ENCODE measurements around the gene UMODL1. TPM values are rescaled to one million over a fixed set of nuclear protein-coding genes. Genes with fewer than 3 reads are reported as not detected.

The UMODL1 gene
- total and polyA plus RNA-seq, 10 of the 15 experiments (the other 5 are each of a cell fraction or from before 2014, with no cell fraction given): 0.01 to 0.11 (median 0.03) TPM; not detected in 5

GRCh38 chr21:42061195-42061985, 9.7 kb upstream of the UMODL1 start (continued):
- TF ChIP-seq CEBPZ (IDR thresholded peaks at IDR 0.05; ENCODE audit: low read depth, low read length) (no peak), SIX5 (IDR thresholded peaks at IDR 0.05; ENCODE audit: low read depth, low read length, severe bottlenecking) (no peak), MYB (IDR thresholded peaks at IDR 0.05; ENCODE audit: borderline replicate concordance, low read depth, low read length) (peak; percentile 15; the same call in 1 of the 2 replicates), NRF1 (conservative IDR thresholded peaks at IDR 0.05; ENCODE audit: low read depth, low read length) (no peak), STAT1 (conservative IDR thresholded peaks at IDR 0.05) (no peak), HDAC2 (IDR thresholded peaks at IDR 0.05) (no peak), SUPT20H (IDR thresholded peaks at IDR 0.05; ENCODE audit: borderline replicate concordance, control insufficient read depth, low read depth, low read length) (no peak), ZBTB4 (CRISPR knock-in tag; IDR thresholded peaks at IDR 0.05) (no peak), IRF4 (IDR thresholded peaks at IDR 0.05; ENCODE audit: low read depth, low read length) (peak; percentile 91), PAX5 (IDR thresholded peaks at IDR 0.05; ENCODE audit: borderline replicate concordance, low read depth, low read length) (peak; percentile 54; the same call in 1 of the 2 replicates), ZNF24 (IDR thresholded peaks at IDR 0.05) (no peak), SREBF2 (IDR thresholded peaks at IDR 0.05; ENCODE audit: low read length) (no peak), KLF5 (IDR thresholded peaks at IDR 0.05; ENCODE audit: partially characterized antibody) (no peak), EZH2 (IDR thresholded peaks at IDR 0.05; ENCODE audit: borderline replicate concordance, control insufficient read depth, low read depth, low read length) (no peak), STAT3 (IDR thresholded peaks at IDR 0.05; ENCODE audit: low read depth, low read length) (no peak), IRF3 (IDR thresholded peaks at IDR 0.05) (no peak), NFYB (IDR thresholded peaks at IDR 0.05; ENCODE audit: insufficient read depth, low read depth, low read length) (no peak), MEF2A (IDR thresholded peaks at IDR 0.05; ENCODE audit: insufficient read depth, low read depth, low read length) (0 out of 2 replicates have a peak, but pooled peaks have one; percentile 31), IKZF2 (IDR thresholded peaks at IDR 0.05) (peak; percentile 95), GABPA (IDR thresholded peaks at IDR 0.05; ENCODE audit: low read depth) (no peak), ZNF207 (IDR thresholded peaks at IDR 0.05; ENCODE audit: borderline replicate concordance) (no peak), NFIC (IDR thresholded peaks at IDR 0.05; ENCODE audit: low read depth, low read length) (0 out of 2 replicates have a peak, but pooled peaks have one; percentile 34), SRF (IDR thresholded peaks at IDR 0.05; ENCODE audit: low read depth in 2 of 2, low read length in 2 of 2) (no peak), CREM (IDR thresholded peaks at IDR 0.05; ENCODE audit: low read depth) (0 out of 2 replicates have a peak, but pooled peaks have one; percentile 52)

Measured in GM12878 (cell line).